Right lobe of liver (tissue), 6 donors: ENCODE results near the gene G3BP1. TPM values are rescaled to one million over a fixed set of nuclear protein-coding genes. Genes with fewer than 3 reads are reported as not detected.

ENCODE experiments used
- ATAC-seq, 4 donors: fragments of 200-7000 bp; cut with Tn5 transposase; one replicate each; pipeline ENCODE4 v1.9.1; 2020; ENCODE audit warnings: mild to moderate bottlenecking in 4 of 4, moderate library complexity in 4 of 4
- DNase-seq, 3 donors: peaks; one replicate each; pipeline ENCODE4 v3.0.0-alpha.2; 2020
- H3K27ac ChIP-seq, 3 donors: fragments of 200-600 bp; one replicate each; pipeline ENCODE4 v1.8.0; 2022
- H3K27me3 ChIP-seq, 2 donors: fragments of 200-600 bp; one replicate each; pipeline ENCODE4 v1.8.0; 2022
- H3K36me3 ChIP-seq, 4 donors: fragments of 200-600 bp; sonication (generic) in 1 of 4; one replicate each; pipeline versions ENCODE4 v1.5.1 to v1.8.0; 2017 to 2022; ENCODE audit warnings: control low read depth in 1 of 4
- H3K4me1 ChIP-seq, 4 donors: fragments of 200-600 bp; sonication (generic) in 1 of 4; one replicate each; pipeline versions ENCODE4 v1.5.1 to v1.8.0; 2017 to 2022; ENCODE audit warnings: control low read depth in 1 of 4
- H3K4me3 ChIP-seq, 3 donors: fragments of 200-600 bp; one replicate each; pipeline ENCODE4 v1.8.0; 2022
- H3K9me3 ChIP-seq, 4 donors: fragments of 200-600 bp; sonication (generic) in 1 of 4; one replicate each; pipeline versions ENCODE4 v1.5.1 to v1.8.0; 2017 to 2022; ENCODE audit warnings: control low read depth in 1 of 4
- CTCF ChIP-seq, 4 donors: fragments of 200-600 bp in 3 of 4; fragments of 450-650 bp in 1 of 4; IDR thresholded peaks; one replicate each; pipeline versions ENCODE4 v1.5.1 to v1.8.0; 2016 to 2022; ENCODE audit warnings: antibody characterized with exemption in 4 of 4, mild to moderate bottlenecking in 2 of 4
- POLR2A ChIP-seq: fragments of 450-650 bp; IDR thresholded peaks from one replicate; pipeline ENCODE4 v1.6.1; 2017; ENCODE audit warnings: antibody characterized with exemption, mild to moderate bottlenecking
- WGBS: methylation state at CpG from one replicate; pipeline ENCODE4 v1.1.6; 2018; ENCODE audit warnings: low coverage, low lambda C conversion rate; ENCODE audit not compliant: insufficient coverage; ENCODE audit errors: missing lambda C conversion rate; 5-methylcytosine and 5-hydroxymethylcytosine counted together
- intact Hi-C, 2 donors: fragments of 100-400 bp; cut with DNase I; formaldehyde crosslinking; loops; one replicate each; pipeline versions ENCODE4 v1.11.2 to v1.14.1; 2022
- total RNA-seq, 6 experiments: library from RNA; depleted of rRNA in 2 of 6; stranded (reverse); fragments of >200 nt in 2 of 6; fragmentation: NEBNext Ultra II Directional in 3 of 6; extraction: Animal tissue kit (Norgen Biotek cat#: 25700) in 3 of 6; gene quantifications; one replicate each; pipeline versions ENCODE4 v1.1.0 to v1.2.4, GENCODE V29; 2016 to 2023
- donor health status: DM: no; HTN: yes; CAD: no.
- donor health status: DM: no; HTN: no; CAD: no.
- donor health status: DM: no; HTN: no; CAD: no.
- donor health status: DM: no; HTN: yes; CAD: no.
- donor health status: DM: no; HTN: yes; CAD: no.

Gene G3BP1
- total RNA-seq, 6 experiments from 2014 or later = 63.9 to 107 (median 94.5) TPM

- ATAC-seq = no peak
- H3K27me3 ChIP-seq = no peaks in the 10 kb centered on the region
- WGBS = 59% methylated on average over 2 of the region's 2 CpGs
These were observed 28.8 kb downstream of the G3BP1 start for GRCh38 chr5:151800532-151800931.

GRCh38 chr5:151805414-151806223, 33.9 kb downstream of the G3BP1 start:
- WGBS = 90% methylated on average over 3 of the region's 3 CpGs
- ATAC-seq = no peak
- Histone ChIP-seq H3K27me3 (no peaks in the 10 kb centered on the region), H3K4me1 (no peaks in the 10 kb centered on the region), H3K27ac (no peak overlapping the region), H3K4me3 (no peak overlapping the region), H3K36me3 (peaks cover 8 to 67% (median 25%) of the 10 kb centered on the region in 4 donors), H3K9me3 (no peaks in the 10 kb centered on the region)
- DNase-seq = no peak
- intact Hi-C loops = no loop called here
- no peak for TF ChIP-seq CTCF (IDR thresholded peaks at IDR 0.05)
- no peak for TF ChIP-seq POLR2A

More at GRCh38 chr5:151800532-151800931, 28.8 kb downstream of the G3BP1 start:
- DNase-seq = no peak
- intact Hi-C loops = no loop called here
- TF ChIP-seq POLR2A = no peak
- no peak for TF ChIP-seq CTCF (IDR thresholded peaks at IDR 0.05)
- Histone ChIP-seq H3K4me3 (no peak overlapping the region), H3K36me3 (peaks cover 8 to 96% (median 42%) of the 10 kb centered on the region in 4 donors), H3K9me3 (no peaks in the 10 kb centered on the region), H3K4me1 (no peaks in the 10 kb centered on the region), H3K27ac (no peak overlapping the region)

GRCh38 chr5:151808451-151809169, 36.9 kb downstream of the G3BP1 start:
- TF ChIP-seq CTCF (IDR thresholded peaks at IDR 0.05) = no peak
- H3K36me3 ChIP-seq = peaks cover 6 to 43% (median 7%) of the 10 kb centered on the region in 4 donors
- H3K9me3 ChIP-seq = no peaks in the 10 kb centered on the region
- no peaks in the 10 kb centered on the region for H3K4me1 ChIP-seq
- no peak overlapping the region for H3K27ac ChIP-seq
- 94% methylated on average over 3 of the region's 4 CpGs for WGBS
- intact Hi-C loops = no loop called here
- DNase-seq = no peak
- H3K27me3 ChIP-seq = no peaks in the 10 kb centered on the region
- H3K4me3 ChIP-seq = no peak overlapping the region
- ATAC-seq = no peak

- Histone ChIP-seq H3K4me3 (no peak overlapping the region), H3K27me3 (no peaks in the 10 kb centered on the region), H3K9me3 (no peaks in the 10 kb centered on the region), H3K27ac (no peak overlapping the region), H3K36me3 (peaks cover 0 to 29% (median 3%) of the 10 kb centered on the region in 4 donors), H3K4me1 (no peaks in the 10 kb centered on the region)
- 0% methylated on average over 1 of the region's 1 CpG for WGBS
- no peak for ATAC-seq
- TF ChIP-seq CTCF (IDR thresholded peaks at IDR 0.05) (no peak), POLR2A (no peak)
- DNase-seq = no peak
- intact Hi-C loops = no loop called here
These were observed 38.7 kb downstream of the G3BP1 start for GRCh38 chr5:151810449-151810848.
